ENCODE measurements around the gene RBFOX2.

DNA sequence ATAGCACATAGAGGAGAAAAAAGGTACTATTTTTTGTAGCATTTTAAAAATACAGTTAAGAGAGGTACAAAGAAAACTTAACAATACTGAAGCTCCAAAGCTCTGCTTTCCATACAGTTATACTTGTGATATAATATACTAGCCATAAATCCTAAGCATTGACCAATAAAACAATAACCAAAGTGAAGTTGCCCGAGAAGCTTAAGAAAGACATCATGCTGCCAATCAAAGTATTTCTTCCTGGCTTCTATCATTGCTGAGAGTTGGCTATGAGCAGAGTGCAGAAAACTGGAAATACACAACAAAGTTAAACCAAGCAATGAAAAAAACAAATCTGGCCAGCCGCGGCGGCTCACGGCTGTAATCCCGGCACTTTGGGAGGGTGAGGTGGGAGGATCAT is 84.2 kb downstream of the RBFOX2 start:
- TF ChIP-seq, protein P1, sequence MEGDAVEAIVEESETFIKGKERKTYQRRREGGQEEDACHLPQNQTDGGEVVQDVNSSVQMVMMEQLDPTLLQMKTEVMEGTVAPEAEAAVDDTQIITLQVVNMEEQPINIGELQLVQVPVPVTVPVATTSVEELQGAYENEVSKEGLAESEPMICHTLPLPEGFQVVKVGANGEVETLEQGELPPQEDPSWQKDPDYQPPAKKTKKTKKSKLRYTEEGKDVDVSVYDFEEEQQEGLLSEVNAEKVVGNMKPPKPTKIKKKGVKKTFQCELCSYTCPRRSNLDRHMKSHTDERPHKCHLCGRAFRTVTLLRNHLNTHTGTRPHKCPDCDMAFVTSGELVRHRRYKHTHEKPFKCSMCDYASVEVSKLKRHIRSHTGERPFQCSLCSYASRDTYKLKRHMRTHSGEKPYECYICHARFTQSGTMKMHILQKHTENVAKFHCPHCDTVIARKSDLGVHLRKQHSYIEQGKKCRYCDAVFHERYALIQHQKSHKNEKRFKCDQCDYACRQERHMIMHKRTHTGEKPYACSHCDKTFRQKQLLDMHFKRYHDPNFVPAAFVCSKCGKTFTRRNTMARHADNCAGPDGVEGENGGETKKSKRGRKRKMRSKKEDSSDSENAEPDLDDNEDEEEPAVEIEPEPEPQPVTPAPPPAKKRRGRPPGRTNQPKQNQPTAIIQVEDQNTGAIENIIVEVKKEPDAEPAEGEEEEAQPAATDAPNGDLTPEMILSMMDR (IDR thresholded peaks at IDR 0.05) = no peak
- TF ChIP-seq YY1 (IDR thresholded peaks at IDR 0.05; ENCODE audit: low read depth) = no peak
- TF ChIP-seq, protein P2, sequence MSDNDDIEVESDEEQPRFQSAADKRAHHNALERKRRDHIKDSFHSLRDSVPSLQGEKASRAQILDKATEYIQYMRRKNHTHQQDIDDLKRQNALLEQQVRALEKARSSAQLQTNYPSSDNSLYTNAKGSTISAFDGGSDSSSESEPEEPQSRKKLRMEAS (IDR thresholded peaks at IDR 0.05; ENCODE audit: low read depth) = no peak
- no peak for TF ChIP-seq FOXJ3 (CRISPR knock-in tag; IDR thresholded peaks at IDR 0.05)
- TF ChIP-seq, protein P3, sequence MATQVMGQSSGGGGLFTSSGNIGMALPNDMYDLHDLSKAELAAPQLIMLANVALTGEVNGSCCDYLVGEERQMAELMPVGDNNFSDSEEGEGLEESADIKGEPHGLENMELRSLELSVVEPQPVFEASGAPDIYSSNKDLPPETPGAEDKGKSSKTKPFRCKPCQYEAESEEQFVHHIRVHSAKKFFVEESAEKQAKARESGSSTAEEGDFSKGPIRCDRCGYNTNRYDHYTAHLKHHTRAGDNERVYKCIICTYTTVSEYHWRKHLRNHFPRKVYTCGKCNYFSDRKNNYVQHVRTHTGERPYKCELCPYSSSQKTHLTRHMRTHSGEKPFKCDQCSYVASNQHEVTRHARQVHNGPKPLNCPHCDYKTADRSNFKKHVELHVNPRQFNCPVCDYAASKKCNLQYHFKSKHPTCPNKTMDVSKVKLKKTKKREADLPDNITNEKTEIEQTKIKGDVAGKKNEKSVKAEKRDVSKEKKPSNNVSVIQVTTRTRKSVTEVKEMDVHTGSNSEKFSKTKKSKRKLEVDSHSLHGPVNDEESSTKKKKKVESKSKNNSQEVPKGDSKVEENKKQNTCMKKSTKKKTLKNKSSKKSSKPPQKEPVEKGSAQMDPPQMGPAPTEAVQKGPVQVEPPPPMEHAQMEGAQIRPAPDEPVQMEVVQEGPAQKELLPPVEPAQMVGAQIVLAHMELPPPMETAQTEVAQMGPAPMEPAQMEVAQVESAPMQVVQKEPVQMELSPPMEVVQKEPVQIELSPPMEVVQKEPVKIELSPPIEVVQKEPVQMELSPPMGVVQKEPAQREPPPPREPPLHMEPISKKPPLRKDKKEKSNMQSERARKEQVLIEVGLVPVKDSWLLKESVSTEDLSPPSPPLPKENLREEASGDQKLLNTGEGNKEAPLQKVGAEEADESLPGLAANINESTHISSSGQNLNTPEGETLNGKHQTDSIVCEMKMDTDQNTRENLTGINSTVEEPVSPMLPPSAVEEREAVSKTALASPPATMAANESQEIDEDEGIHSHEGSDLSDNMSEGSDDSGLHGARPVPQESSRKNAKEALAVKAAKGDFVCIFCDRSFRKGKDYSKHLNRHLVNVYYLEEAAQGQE (IDR thresholded peaks at IDR 0.05; ENCODE audit: low read depth, low read length) = no peak
- TF ChIP-seq GABPA (IDR thresholded peaks at IDR 0.05; ENCODE audit: low read depth) = no peak
- TF ChIP-seq SIN3A (IDR thresholded peaks at IDR 0.05; ENCODE audit: borderline replicate concordance, low read depth, low read length) = no peak
- TF ChIP-seq RFX5 (IDR thresholded peaks at IDR 0.05; ENCODE audit: low read length) = no peak
- TF ChIP-seq ELF1 (IDR thresholded peaks at IDR 0.05) = no peak
- TF ChIP-seq TEAD4 (IDR thresholded peaks at IDR 0.05; ENCODE audit: borderline replicate concordance, insufficient read depth) = no peak
- TF ChIP-seq EP300 (IDR thresholded peaks at IDR 0.05; ENCODE audit: borderline replicate concordance in 1 of 2, low read depth in 1 of 2, low read length in 1 of 2) = no peak
- TF ChIP-seq SMC3 (IDR thresholded peaks at IDR 0.05; ENCODE audit: low read depth, low read length) = no peak
- TF ChIP-seq TAF1 (IDR thresholded peaks at IDR 0.05; ENCODE audit: borderline replicate concordance, low read depth, low read length) = no peak
